ENCODE results near the gene CD7.

DNA sequence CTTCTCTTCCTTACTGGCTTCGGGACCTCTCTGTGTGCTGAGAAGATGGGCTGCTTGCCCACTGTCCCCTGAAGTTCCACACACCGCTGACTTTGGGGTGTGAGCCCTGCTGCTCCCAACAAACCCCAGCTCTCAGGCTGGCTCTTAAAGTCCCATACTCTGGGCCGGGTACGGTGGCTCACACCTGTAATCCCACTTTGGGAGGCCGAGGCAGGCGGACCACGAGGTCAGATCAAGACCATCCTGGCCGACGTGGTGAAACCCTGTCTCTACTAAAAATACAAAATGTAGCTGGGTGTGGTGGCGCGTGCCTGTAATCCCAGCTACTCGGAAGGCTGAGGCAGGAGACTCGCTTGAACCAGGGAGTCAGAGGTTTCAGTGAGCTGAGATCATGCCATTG lies 17.2 kb downstream of the CD7 start:
- TF ChIP-seq CTCF (IDR thresholded peaks at IDR 0.05; ENCODE audit: poor library complexity, severe bottlenecking) (no peak), EZH2 (IDR thresholded peaks at IDR 0.05; ENCODE audit: borderline replicate concordance, insufficient read depth, low read length, poor library complexity, severe bottlenecking) (no peak)
- TF ChIP-seq, protein P1, sequence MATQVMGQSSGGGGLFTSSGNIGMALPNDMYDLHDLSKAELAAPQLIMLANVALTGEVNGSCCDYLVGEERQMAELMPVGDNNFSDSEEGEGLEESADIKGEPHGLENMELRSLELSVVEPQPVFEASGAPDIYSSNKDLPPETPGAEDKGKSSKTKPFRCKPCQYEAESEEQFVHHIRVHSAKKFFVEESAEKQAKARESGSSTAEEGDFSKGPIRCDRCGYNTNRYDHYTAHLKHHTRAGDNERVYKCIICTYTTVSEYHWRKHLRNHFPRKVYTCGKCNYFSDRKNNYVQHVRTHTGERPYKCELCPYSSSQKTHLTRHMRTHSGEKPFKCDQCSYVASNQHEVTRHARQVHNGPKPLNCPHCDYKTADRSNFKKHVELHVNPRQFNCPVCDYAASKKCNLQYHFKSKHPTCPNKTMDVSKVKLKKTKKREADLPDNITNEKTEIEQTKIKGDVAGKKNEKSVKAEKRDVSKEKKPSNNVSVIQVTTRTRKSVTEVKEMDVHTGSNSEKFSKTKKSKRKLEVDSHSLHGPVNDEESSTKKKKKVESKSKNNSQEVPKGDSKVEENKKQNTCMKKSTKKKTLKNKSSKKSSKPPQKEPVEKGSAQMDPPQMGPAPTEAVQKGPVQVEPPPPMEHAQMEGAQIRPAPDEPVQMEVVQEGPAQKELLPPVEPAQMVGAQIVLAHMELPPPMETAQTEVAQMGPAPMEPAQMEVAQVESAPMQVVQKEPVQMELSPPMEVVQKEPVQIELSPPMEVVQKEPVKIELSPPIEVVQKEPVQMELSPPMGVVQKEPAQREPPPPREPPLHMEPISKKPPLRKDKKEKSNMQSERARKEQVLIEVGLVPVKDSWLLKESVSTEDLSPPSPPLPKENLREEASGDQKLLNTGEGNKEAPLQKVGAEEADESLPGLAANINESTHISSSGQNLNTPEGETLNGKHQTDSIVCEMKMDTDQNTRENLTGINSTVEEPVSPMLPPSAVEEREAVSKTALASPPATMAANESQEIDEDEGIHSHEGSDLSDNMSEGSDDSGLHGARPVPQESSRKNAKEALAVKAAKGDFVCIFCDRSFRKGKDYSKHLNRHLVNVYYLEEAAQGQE (IDR thresholded peaks at IDR 0.05; ENCODE audit: borderline replicate concordance): no peak
